Measurements from ENCODE around the gene RET. TPM values are rescaled to one million over a fixed set of nuclear protein-coding genes. Genes with fewer than 3 reads are reported as not detected.

RET gene
- total and polyA plus RNA-seq, 4 donors, result 0.31 to 1.3 (median 0.77) TPM

- no peaks in the 10 kb centered on the region for H3K9me3 ChIP-seq (ENCODE audit: control insufficient read depth in 4 of 4, insufficient read depth in 3 of 4, low read length in 3 of 4)
- no peak overlapping the region for H3K4me3 ChIP-seq
- TF ChIP-seq CTCF (IDR thresholded peaks at IDR 0.05; ENCODE audit: control extremely low read depth, extremely low read depth), result no peak
- no peak overlapping the region for H3K27ac ChIP-seq (ENCODE audit: low read depth in 1 of 2, low read length in 1 of 2)
- no peak for DNase-seq
- H3K27me3 ChIP-seq (ENCODE audit: control insufficient read depth in 3 of 3, insufficient read depth in 3 of 3, low read length in 2 of 3), result no peaks in the 10 kb centered on the region
- no peaks in the 10 kb centered on the region for H3K36me3 ChIP-seq (ENCODE audit: control insufficient read depth in 4 of 4, insufficient read depth in 4 of 4, low read length in 4 of 4)
- ATAC-seq (ENCODE audit: insufficient read depth, low FRiP score), result no peak
- 89 to 93% methylated on average over 8 of the region's 8 CpGs for WGBS, 2 donors
- no peak overlapping the region for H3K9ac ChIP-seq (ENCODE audit: insufficient read depth in 1 of 2, low read length in 2 of 2)
- H3K4me1 ChIP-seq (ENCODE audit: control insufficient read depth in 5 of 5, insufficient read depth in 5 of 5, low read length in 5 of 5), result peaks cover 0 to 2% (median 0%) of the 10 kb centered on the region in 5 donors
Observed at GRCh38 chr10:43061331-43061730, 15.5 kb upstream of the RET start.

GRCh38 chr10:43061760-43062159 is 15.1 kb upstream of the RET start:
- Histone ChIP-seq H3K9me3 (ENCODE audit: control insufficient read depth in 4 of 4, insufficient read depth in 3 of 4, low read length in 3 of 4) (no peaks in the 10 kb centered on the region), H3K36me3 (ENCODE audit: control insufficient read depth in 4 of 4, insufficient read depth in 4 of 4, low read length in 4 of 4) (no peaks in the 10 kb centered on the region), H3K4me3 (no peak overlapping the region), H3K27me3 (ENCODE audit: control insufficient read depth in 3 of 3, insufficient read depth in 3 of 3, low read length in 2 of 3) (no peaks in the 10 kb centered on the region), H3K27ac (ENCODE audit: low read depth in 1 of 2, low read length in 1 of 2) (no peak overlapping the region), H3K4me1 (ENCODE audit: control insufficient read depth in 5 of 5, insufficient read depth in 5 of 5, low read length in 5 of 5) (peaks cover 0 to 2% (median 0%) of the 10 kb centered on the region in 5 donors), H3K9ac (ENCODE audit: insufficient read depth in 1 of 2, low read length in 2 of 2) (no peak overlapping the region)
- 80 to 91% methylated on average over 9 of the region's 9 CpGs for whole genome bisulfite sequencing, 2 donors
- no peak for TF ChIP-seq CTCF (IDR thresholded peaks at IDR 0.05; ENCODE audit: control extremely low read depth, extremely low read depth)
- no peak for DNase-seq
- no peak for ATAC-seq (ENCODE audit: insufficient read depth, low FRiP score)

DNA sequence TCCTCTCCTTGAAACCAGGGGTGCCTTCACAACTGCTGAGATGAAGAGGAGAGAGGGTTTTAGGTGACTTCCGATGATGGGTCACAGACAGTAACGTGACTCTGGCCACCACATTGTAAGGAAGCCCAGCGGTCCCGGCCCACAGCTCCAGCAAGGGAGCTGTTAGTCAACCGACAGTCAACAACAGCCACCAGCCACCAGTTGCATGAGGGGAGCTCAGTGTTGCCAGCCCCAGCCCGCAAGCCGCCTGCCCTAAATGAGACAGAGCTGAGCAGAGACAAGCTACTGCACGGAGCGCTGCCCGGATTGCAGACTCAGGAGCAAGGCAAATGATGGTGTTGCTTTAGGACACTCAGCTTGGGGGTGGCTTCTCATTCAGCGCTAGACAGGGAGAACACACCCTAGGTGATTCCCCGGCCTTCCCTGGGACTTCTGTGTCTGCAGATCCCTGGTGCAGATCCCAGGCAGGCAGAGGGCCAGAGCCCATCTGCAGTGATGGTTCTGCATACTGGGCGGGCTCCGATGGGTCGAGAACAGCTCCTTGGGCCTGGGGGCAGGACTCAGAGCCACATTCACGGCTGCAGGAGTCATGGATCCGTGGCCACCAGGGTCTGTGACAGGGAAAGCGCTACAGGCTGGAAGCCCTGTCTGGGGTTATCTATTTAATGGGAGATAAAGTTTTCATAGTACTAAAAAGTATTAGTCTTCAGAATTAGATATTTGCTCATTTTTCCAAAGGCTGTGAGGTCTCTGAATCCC is 14.3 kb upstream of the RET start:
- no peaks in the 10 kb centered on the region for H3K36me3 ChIP-seq (ENCODE audit: control insufficient read depth in 4 of 4, insufficient read depth in 4 of 4, low read length in 4 of 4)
- no peak overlapping the region for H3K9ac ChIP-seq (ENCODE audit: insufficient read depth in 1 of 2, low read length in 2 of 2)
- H3K9me3 ChIP-seq (ENCODE audit: control insufficient read depth in 4 of 4, insufficient read depth in 3 of 4, low read length in 3 of 4), result no peaks in the 10 kb centered on the region
- no peak overlapping the region for H3K27ac ChIP-seq (ENCODE audit: low read depth in 1 of 2, low read length in 1 of 2)
- no peak for TF ChIP-seq CTCF (IDR thresholded peaks at IDR 0.05; ENCODE audit: control extremely low read depth, extremely low read depth)
- no peak overlapping the region for H3K4me3 ChIP-seq
- WGBS, 2 donors, result 92 to 94% methylated on average over 17 to 18 of the region's 18 CpGs
- no peak for DNase-seq
- no peak for ATAC-seq (ENCODE audit: insufficient read depth, low FRiP score)
- H3K4me1 ChIP-seq (ENCODE audit: control insufficient read depth in 5 of 5, insufficient read depth in 5 of 5, low read length in 5 of 5), result peaks cover 0 to 2% (median 0%) of the 10 kb centered on the region in 5 donors
- no peaks in the 10 kb centered on the region for H3K27me3 ChIP-seq (ENCODE audit: control insufficient read depth in 3 of 3, insufficient read depth in 3 of 3, low read length in 2 of 3)
